CD4-positive, alpha-beta memory T cell (primary cell): ENCODE results near the gene WDFY1. TPM values are rescaled to one million over a fixed set of nuclear protein-coding genes. Genes with fewer than 3 reads are reported as not detected.

Experiments
- CTCF ChIA-PET: fragments of 350-600 bp; sonication (Branson Sonifier 250); formaldehyde crosslinking; loops from one replicate; lab custom pipeline; 2021; ENCODE audit warnings: inconsistent platforms; ENCODE audit not compliant: partially characterized antibody; lab: Charles Lee
- POLR2A ChIA-PET: fragments of 350-600 bp; sonication (Branson Sonifier 250); formaldehyde crosslinking; loops from one replicate; lab custom pipeline; 2021; ENCODE audit not compliant: partially characterized antibody; lab: Charles Lee
- DNase-seq, 5 donors: peaks; one replicate each; pipeline versions ENCODE4 v3.0.0 to v3.0.0-alpha.2; 2020 to 2022; ENCODE audit warnings: mixed read lengths in 1 of 5
- H3K27ac ChIP-seq: one replicate; pipeline ENCODE4 v1.7.0; 2013; ENCODE audit warnings: low read depth, low read length
- H3K27me3 ChIP-seq: 2 replicates; pipeline ENCODE4 v1.7.0; 2013; ENCODE audit warnings: mild to moderate bottlenecking, low read length, moderate library complexity; ENCODE audit not compliant: insufficient read depth
- H3K36me3 ChIP-seq: 2 replicates; pipeline ENCODE4 v1.7.0; 2013; ENCODE audit warnings: mild to moderate bottlenecking, low read length, moderate library complexity; ENCODE audit not compliant: insufficient read depth
- H3K4me1 ChIP-seq: 2 replicates; pipeline ENCODE4 v1.7.0; 2013; ENCODE audit warnings: mild to moderate bottlenecking, low read length, moderate library complexity; ENCODE audit not compliant: insufficient read depth
- H3K4me3 ChIP-seq, 2 donors: one replicate each; pipeline ENCODE4 v1.7.0; 2013; ENCODE audit warnings: low read length in 2 of 2, mild to moderate bottlenecking in 1 of 2
- H3K9me3 ChIP-seq, 2 donors: one replicate each; pipeline ENCODE4 v1.7.0; 2013; ENCODE audit warnings: low read length in 2 of 2, control low read depth in 1 of 2; ENCODE audit not compliant: control insufficient read depth in 1 of 2
- H3K27ac Mint-ChIP-seq, 7 donors: one replicate each; pipeline ENCODE4 v1.8.0; 2020 to 2021; ENCODE audit warnings: mixed read lengths in 7 of 7, mild to moderate bottlenecking in 6 of 7, inconsistent platforms in 3 of 7, moderate library complexity in 3 of 7
- H3K27me3 Mint-ChIP-seq, 2 donors: one replicate each; pipeline ENCODE4 v1.8.0; 2020 to 2021; ENCODE audit warnings: mixed read lengths in 2 of 2
- H3K36me3 Mint-ChIP-seq, 2 donors: one replicate each; pipeline ENCODE4 v1.8.0; 2020 to 2021; ENCODE audit warnings: mixed read lengths in 2 of 2, inconsistent platforms in 1 of 2, mild to moderate bottlenecking in 1 of 2
- H3K4me1 Mint-ChIP-seq, 4 donors: one replicate each; pipeline ENCODE4 v1.8.0; 2020 to 2021; ENCODE audit warnings: mixed read lengths in 4 of 4, mild to moderate bottlenecking in 1 of 4
- H3K4me3 Mint-ChIP-seq, 8 donors: one replicate each; pipeline ENCODE4 v1.8.0; 2020 to 2021; ENCODE audit warnings: mixed read lengths in 8 of 8, mild to moderate bottlenecking in 7 of 8, moderate library complexity in 6 of 8, inconsistent platforms in 3 of 8
- H3K9me3 Mint-ChIP-seq, 8 donors: one replicate each; pipeline ENCODE4 v1.8.0; 2020 to 2021; ENCODE audit warnings: mixed read lengths in 8 of 8, mild to moderate bottlenecking in 5 of 8, inconsistent platforms in 3 of 8, moderate library complexity in 1 of 8
- intact Hi-C: fragments of 100-400 bp; cut with micrococcal nuclease; formaldehyde crosslinking; loops from one replicate; pipeline ENCODE4 v1.15.1; 2023
- polyA plus RNA-seq, 2 donors: library from polyadenylated mRNA; unstranded; fragments of 300-500 nt; fragmentation: Illumina TruSeq; gene quantifications; one replicate each; pipeline ENCODE4 v1.2.3, GENCODE V29; 2021
- total RNA-seq, 2 experiments: library from RNA; stranded (reverse); gene quantifications; one replicate each; pipeline ENCODE4 v1.2.3, GENCODE V29; 2021

Gene WDFY1
- total and polyA plus RNA-seq, 4 experiments from 2014 or later, result 26.5 to 37.7 (median 31.2) TPM

DNA sequence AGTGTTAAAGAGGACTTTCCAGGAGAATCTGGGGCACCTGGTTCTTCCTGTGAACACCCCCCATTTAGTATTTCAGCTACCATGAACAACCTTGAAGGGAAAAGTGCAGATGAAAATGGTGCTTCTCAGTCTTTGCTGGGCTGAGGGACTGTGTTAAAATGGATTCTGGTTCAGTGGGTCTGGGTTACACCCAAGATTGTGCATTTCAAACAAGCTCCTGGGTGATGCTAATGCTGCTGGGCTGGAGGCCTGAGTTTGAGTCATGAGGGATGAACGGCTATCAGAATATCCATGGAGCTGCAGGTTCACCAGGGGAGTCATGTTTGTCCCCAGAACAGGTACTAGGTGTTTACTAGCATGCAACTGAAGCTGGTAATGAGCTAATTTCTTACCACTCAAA lies 36.1 kb upstream of the WDFY1 start:
- POLR2A ChIA-PET, result no interaction called here
- no peak overlapping the region for H3K4me3 ChIP-seq
- H3K36me3 ChIP-seq, result no peaks in the 10 kb centered on the region
- no peaks in the 10 kb centered on the region for H3K9me3 ChIP-seq
- H3K9me3 Mint-ChIP-seq, result no peaks in the 10 kb centered on the region
- H3K27me3 ChIP-seq, result no peaks in the 10 kb centered on the region
- H3K4me1 Mint-ChIP-seq, result peaks cover 0 to 2% (median 0%) of the 10 kb centered on the region in 4 donors
- DNase-seq, result no peak
- H3K4me3 Mint-ChIP-seq, result no peak overlapping the region
- H3K4me1 ChIP-seq, result no peaks in the 10 kb centered on the region
- CTCF ChIA-PET, result interaction anchor here (1.3 to 5.7 kb wide), 4 partner anchors 10 to 304 kb away, joined by 3 to 39 read pairs (median 13); no protein-coding TSS in a partner anchor
- no peaks in the 10 kb centered on the region for H3K36me3 Mint-ChIP-seq
- intact Hi-C loops, result no loop called here
- no peak overlapping the region for H3K27ac ChIP-seq
- H3K27ac Mint-ChIP-seq, result no peak overlapping the region
- H3K27me3 Mint-ChIP-seq, result peaks cover 4 to 8% of the 10 kb centered on the region in 2 donors

GRCh38 chr2:223980803-223981202 lies 35.7 kb upstream of the WDFY1 start:
- H3K36me3 ChIP-seq, result no peaks in the 10 kb centered on the region
- no peak overlapping the region for H3K27ac ChIP-seq
- ChIA-PET POLR2A (no interaction called here), CTCF (interaction anchor here (1.2 to 5.7 kb wide), 5 partner anchors 9 to 304 kb away, joined by 3 to 39 read pairs (median 5); no protein-coding TSS in a partner anchor)
- H3K4me3 ChIP-seq, result no peak overlapping the region
- intact Hi-C loops, result no loop called here
- H3K4me1 ChIP-seq, result no peaks in the 10 kb centered on the region
- Mint-ChIP-seq H3K27me3 (peaks cover 2 to 5% of the 10 kb centered on the region in 2 donors), H3K4me3 (no peak overlapping the region), H3K9me3 (no peaks in the 10 kb centered on the region), H3K27ac (no peak overlapping the region), H3K36me3 (no peaks in the 10 kb centered on the region), H3K4me1 (peaks cover 0 to 2% (median 0%) of the 10 kb centered on the region in 4 donors)
- no peak for DNase-seq
- no peaks in the 10 kb centered on the region for H3K9me3 ChIP-seq
- H3K27me3 ChIP-seq, result no peaks in the 10 kb centered on the region

DNA sequence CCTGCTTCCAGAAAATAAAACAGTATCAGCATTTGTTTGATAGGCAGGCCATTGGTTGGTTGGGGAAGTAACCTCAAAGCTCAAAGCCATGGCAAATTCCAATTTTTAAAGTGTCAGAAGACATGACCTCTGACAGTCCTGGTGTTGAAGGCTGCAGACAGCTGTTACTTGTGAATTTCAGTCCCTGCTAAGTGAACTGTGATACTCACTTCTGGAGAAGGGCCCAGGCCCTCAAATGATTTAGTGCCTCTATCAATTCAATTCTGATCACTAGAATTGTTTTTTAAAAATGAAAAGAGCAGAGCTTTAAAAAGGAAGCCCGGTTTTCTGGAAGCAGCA lies 35.2 kb upstream of the WDFY1 start:
- peaks cover 2 to 4% of the 10 kb centered on the region in 2 donors for H3K27me3 Mint-ChIP-seq
- H3K9me3 ChIP-seq, result no peaks in the 10 kb centered on the region
- ChIA-PET POLR2A (no interaction called here), CTCF (interaction anchor here (1.2 to 5.7 kb wide), 4 partner anchors 9 to 304 kb away, joined by 3 to 39 read pairs (median 14); no protein-coding TSS in a partner anchor)
- no peaks in the 10 kb centered on the region for H3K4me1 ChIP-seq
- peaks cover 0 to 2% (median 0%) of the 10 kb centered on the region in 4 donors for H3K4me1 Mint-ChIP-seq
- H3K9me3 Mint-ChIP-seq, result no peaks in the 10 kb centered on the region
- no peak overlapping the region for H3K4me3 Mint-ChIP-seq
- no peak for DNase-seq
- H3K27ac Mint-ChIP-seq, result no peak overlapping the region
- H3K36me3 ChIP-seq, result no peaks in the 10 kb centered on the region
- H3K36me3 Mint-ChIP-seq, result no peaks in the 10 kb centered on the region
- no peak overlapping the region for H3K4me3 ChIP-seq
- no peaks in the 10 kb centered on the region for H3K27me3 ChIP-seq
- H3K27ac ChIP-seq, result no peak overlapping the region
- intact Hi-C loops, result no loop called here

GRCh38 chr2:223979730-223980396 lies 34.7 kb upstream of the WDFY1 start:
- no peak overlapping the region for H3K27ac Mint-ChIP-seq
- Histone ChIP-seq H3K36me3 (no peaks in the 10 kb centered on the region), H3K27me3 (no peaks in the 10 kb centered on the region), H3K9me3 (no peaks in the 10 kb centered on the region), H3K4me1 (no peaks in the 10 kb centered on the region), H3K4me3 (no peak overlapping the region), H3K27ac (no peak overlapping the region)
- peaks cover 0 to 2% (median 0%) of the 10 kb centered on the region in 4 donors for H3K4me1 Mint-ChIP-seq
- H3K4me3 Mint-ChIP-seq, result no peak overlapping the region
- no peak for DNase-seq
- CTCF ChIA-PET, result interaction anchor here (1.2 to 5.7 kb wide), 4 partner anchors 9 to 305 kb away, joined by 3 to 39 read pairs (median 14); no protein-coding TSS in a partner anchor
- H3K36me3 Mint-ChIP-seq, result no peaks in the 10 kb centered on the region
- peaks cover 2 to 4% of the 10 kb centered on the region in 2 donors for H3K27me3 Mint-ChIP-seq
- POLR2A ChIA-PET, result no interaction called here
- intact Hi-C loops, result no loop called here
- no peaks in the 10 kb centered on the region for H3K9me3 Mint-ChIP-seq

- ChIA-PET CTCF (interaction anchor here (0.5 to 5.7 kb wide), 3 partner anchors 8 to 15 kb away, joined by 3 to 39 read pairs (median 8); no protein-coding TSS in a partner anchor), POLR2A (no interaction called here)
- no peaks in the 10 kb centered on the region for H3K27me3 Mint-ChIP-seq
- Histone ChIP-seq H3K9me3 (no peaks in the 10 kb centered on the region), H3K36me3 (no peaks in the 10 kb centered on the region), H3K4me1 (no peaks in the 10 kb centered on the region), H3K27ac (no peak overlapping the region), H3K27me3 (no peaks in the 10 kb centered on the region), H3K4me3 (no peak overlapping the region)
- DNase-seq, result no peak
- H3K4me3 Mint-ChIP-seq, result no peak overlapping the region
- H3K36me3 Mint-ChIP-seq, result no peaks in the 10 kb centered on the region
- H3K9me3 Mint-ChIP-seq, result no peaks in the 10 kb centered on the region
- H3K4me1 Mint-ChIP-seq, result peaks cover 0 to under 1% (median 0%) of the 10 kb centered on the region in 4 donors
- no peak overlapping the region for H3K27ac Mint-ChIP-seq
- intact Hi-C loops, result no loop called here
Observed at GRCh38 chr2:223978451-223978850, 33.3 kb upstream of the WDFY1 start.

DNA sequence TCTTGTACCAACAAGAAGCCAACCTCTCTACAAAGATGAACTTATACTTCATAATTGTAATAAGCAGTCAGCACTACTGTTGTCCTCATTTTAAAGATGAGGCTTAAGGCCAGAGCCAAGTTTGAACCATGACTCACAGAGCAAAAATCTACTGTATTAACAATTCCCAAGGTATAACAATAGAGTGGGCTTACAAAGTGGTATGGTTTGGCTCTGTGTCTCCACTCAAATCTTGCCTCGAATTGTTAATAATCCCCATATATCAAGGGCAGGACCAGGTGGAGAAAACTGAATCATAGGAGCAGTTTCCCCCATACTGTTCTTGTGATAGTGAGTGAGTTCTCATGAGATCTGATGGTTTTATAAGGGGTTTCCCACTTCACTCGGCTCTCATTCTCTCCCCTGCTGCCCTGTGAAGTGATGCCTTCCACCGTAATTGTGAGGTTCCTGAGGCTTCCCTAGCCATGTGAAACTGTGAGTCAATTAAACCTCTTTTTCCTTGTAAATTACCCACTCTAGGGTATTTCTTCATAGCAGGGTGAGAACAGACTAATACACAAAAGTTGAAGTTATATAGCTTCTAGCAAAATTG lies 31.6 kb upstream of the WDFY1 start:
- intact Hi-C loops, result no loop called here
- no peaks in the 10 kb centered on the region for H3K4me1 ChIP-seq
- DNase-seq, result no peak
- H3K4me1 Mint-ChIP-seq, result no peaks in the 10 kb centered on the region
- no peaks in the 10 kb centered on the region for H3K9me3 Mint-ChIP-seq
- ChIA-PET POLR2A (no interaction called here), CTCF (interaction anchor here (0.9 to 5.7 kb wide), 2 partner anchors 13 to 17 kb away, joined by 3 to 39 read pairs; no protein-coding TSS in a partner anchor)
- no peaks in the 10 kb centered on the region for H3K36me3 ChIP-seq
- no peaks in the 10 kb centered on the region for H3K9me3 ChIP-seq
- H3K27me3 ChIP-seq, result no peaks in the 10 kb centered on the region
- H3K36me3 Mint-ChIP-seq, result peaks cover 0 to 4% of the 10 kb centered on the region in 2 donors
- no peaks in the 10 kb centered on the region for H3K27me3 Mint-ChIP-seq
- no peak overlapping the region for H3K4me3 Mint-ChIP-seq
- no peak overlapping the region for H3K4me3 ChIP-seq
- H3K27ac Mint-ChIP-seq, result no peak overlapping the region
- no peak overlapping the region for H3K27ac ChIP-seq

- Histone ChIP-seq H3K27me3 (no peaks in the 10 kb centered on the region), H3K36me3 (no peaks in the 10 kb centered on the region), H3K4me1 (peaks cover 6% of the 10 kb centered on the region), H3K9me3 (no peaks in the 10 kb centered on the region), H3K27ac (no peak overlapping the region), H3K4me3 (no peak overlapping the region)
- Mint-ChIP-seq H3K4me1 (peaks cover 2 to 8% (median 3%) of the 10 kb centered on the region in 4 donors), H3K27me3 (no peaks in the 10 kb centered on the region), H3K9me3 (no peaks in the 10 kb centered on the region), H3K27ac (no peak overlapping the region), H3K4me3 (no peak overlapping the region), H3K36me3 (peaks cover 4 to 9% of the 10 kb centered on the region in 2 donors)
- POLR2A ChIA-PET, result no interaction called here
- DNase-seq, result no peak
- intact Hi-C loops, result loop anchor here (5.0 kb wide), 2 partner anchors 384 to 674 kb away; no protein-coding TSS in a partner anchor
- CTCF ChIA-PET, result interaction anchor here (1.3 to 5.7 kb wide), 2 partner anchors 19 to 309 kb away, joined by 5 to 71 read pairs; no protein-coding TSS in a partner anchor
Observed at GRCh38 chr2:223973606-223974005, 28.5 kb upstream of the WDFY1 start.
